Activated CD4-positive, alpha-beta T cell treated with anti-CD3 and anti-CD28 coated beads, Interleukin-2, amount 50 U/mL, for 16 hours (primary cell): Measurements from ENCODE around the gene PRDM16.

Experiments used
- DNase-seq: peaks from one replicate; pipeline ENCODE4 v3.0.0-alpha.2; 2020

The PRDM16 gene

DNA sequence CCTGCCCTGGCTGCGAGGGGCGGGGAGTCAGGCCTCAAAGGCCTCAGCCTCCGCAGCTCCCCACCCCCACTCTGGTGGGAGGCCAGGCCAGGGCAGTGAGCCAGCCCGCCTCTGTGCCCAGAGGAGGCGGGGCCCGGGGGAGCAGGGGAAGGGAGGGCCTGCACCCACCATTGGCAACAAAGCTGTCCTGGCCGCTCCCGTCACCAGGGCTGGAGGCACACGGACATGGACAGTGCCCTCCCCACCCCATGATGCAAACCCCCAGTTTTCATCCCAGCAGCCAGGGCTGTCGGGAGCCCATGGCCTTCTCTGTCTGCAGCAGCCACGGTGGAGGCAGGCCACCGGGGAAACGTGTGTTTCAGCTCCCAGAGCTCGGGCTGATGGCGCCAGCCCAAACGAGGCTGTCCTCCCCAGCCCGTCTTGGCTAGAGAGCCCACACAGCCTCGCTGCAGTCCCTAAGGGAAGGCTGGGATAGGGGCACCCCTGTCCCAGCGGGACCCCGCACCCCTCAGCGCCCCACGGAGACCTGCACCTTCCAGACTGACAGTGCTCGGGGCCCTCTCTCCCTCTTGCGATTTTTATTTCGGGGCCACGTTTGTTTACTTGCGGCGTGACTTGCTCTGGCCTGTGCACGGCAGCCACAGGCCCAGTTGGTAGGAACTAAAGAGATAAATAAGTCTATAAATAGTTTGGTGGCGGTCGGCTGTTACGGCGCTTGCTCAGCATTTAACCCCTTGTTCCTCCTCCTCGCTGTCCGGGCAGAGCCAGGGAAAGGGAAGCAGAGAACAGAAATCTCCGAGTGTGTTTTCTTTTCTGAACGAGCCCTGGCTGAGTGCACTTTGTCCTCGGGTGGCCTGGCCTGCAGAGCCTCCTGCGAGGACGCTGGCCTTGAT lies 101.8 kb downstream of the PRDM16 start:
- DNase-seq = no peak

GRCh38 chr1:3171761-3172160 lies 102.8 kb downstream of the PRDM16 start:
- no peak for DNase-seq

DNA sequence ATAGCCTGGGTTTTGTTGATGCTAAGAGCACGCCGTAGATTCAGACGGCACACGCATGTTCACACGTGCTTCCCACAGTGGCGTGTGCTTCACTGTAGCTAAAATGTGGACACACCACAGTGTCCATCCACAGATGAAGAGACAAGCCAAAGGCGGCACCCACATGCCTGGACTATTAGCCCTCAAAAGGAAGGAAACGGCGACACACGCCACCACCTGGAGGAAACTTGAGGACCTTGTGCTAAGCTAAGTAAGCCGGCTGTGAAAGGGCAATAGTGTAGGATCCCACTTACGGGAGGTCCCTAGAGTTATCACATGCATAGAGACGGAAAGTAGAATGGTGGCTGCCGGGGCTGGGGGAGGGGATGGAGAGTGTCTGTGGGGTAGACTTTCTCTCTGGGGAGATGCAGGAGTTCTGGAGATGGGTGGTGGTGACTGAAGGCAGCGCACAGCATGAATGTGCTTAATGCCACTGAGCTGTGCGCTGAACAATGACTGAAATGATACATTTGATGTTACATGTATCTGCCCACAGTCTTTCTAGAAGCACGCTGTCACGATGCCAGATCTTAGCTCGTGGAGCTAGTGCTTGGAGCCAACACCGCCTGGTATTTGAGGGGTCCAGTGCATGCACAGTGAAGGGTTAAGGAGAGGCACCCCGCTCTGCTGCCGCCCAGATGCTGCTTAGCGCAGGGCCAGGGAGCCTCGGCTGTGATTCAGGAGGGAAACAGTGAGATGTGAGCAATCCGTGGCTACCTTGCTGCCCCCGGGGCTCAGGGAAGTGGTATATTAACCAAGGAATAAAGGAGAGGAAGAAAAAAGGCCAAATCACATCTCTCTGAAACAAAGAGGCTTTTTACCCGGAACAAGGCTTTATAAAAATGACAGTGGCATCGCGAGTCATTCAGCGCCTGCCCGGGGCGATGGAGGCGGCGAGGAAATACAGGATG lies 103.7 kb downstream of the PRDM16 start:
- no peak for DNase-seq

GRCh38 chr1:3173381-3173980 lies 104.5 kb downstream of the PRDM16 start:
- no peak for DNase-seq

DNA sequence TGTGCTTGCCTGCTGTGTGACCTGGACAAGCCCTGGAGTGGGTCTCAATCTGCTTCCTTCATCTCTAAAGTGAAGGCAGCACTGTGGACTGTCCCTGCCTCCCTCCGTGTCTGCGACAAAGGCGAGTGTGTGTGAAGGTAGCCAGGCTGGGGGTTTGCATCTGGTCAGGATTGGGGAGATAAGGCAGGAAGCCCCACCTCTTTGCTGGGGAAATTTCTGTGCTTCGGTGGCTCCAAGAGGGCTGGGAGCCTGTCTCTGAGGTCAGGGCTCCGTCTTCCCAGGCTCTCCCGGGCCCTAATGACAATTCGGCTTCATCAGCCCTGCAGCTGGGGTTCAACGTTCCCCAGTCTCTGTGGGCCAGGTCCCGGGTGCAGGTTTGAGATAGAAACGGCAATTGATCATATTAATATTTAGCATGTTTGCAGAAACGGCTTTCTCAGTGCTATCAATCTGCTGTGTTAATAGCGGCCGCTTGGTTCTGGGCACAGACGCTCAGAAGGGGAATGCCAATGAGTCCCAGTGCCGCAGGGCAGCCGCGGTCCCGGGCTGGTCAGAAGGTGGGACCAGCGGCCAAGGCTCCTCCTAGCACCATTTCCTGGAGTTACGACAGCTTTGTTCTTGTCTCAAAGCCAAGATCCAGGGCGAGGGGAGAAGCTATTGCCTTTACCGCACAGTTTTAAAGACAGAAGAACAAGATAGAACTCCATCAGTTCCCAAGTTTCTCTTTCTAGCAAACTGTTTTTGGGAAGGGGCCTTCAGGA lies 105.7 kb downstream of the PRDM16 start:
- no peak for DNase-seq

GRCh38 chr1:3175486-3175885 lies 106.5 kb downstream of the PRDM16 start:
- DNase-seq = no peak

GRCh38 chr1:3176028-3176427 lies 107.0 kb downstream of the PRDM16 start:
- no peak for DNase-seq

- no peak for DNase-seq
These were observed 107.8 kb downstream of the PRDM16 start for GRCh38 chr1:3176820-3177219.

DNA sequence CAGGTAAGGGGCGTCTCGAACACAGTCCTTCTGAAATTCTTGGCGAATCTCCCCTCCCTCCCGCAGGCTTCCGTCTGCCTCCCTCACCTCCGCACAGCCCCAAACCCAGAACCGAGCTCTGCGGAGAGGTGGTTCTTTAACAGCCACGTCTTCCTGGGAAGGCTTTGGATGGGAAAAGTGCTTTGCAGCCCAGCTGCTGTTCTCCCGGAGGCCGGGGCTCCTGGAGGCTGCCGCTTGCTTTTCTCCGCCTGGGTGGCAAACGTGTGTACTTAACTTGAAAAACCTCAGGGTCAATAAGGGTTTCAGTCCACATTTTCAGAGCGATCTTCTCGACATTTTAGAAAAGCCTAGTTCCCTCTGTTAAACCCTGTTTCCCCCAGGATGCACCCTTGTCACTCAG lies 109.3 kb downstream of the PRDM16 start:
- no peak for DNase-seq

DNA sequence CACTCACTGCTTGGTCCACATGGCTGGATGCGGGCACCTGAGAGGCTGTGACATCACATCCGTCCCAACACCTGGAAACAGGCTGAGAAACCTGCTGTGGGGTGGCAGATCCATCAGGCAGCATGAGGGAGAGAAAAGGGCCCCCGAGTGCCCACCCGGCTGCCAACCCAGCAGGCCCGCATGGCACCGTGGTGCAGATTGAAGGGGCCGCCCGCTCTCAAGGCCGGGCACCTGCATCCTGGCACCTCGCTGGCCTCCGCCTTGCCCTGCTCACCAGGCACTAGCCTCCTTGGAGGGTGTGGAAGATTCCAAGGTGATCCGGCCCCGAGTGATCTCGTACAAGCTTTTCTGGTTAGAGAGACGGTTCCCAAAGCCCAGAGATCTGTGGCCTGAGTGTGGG lies 110.5 kb downstream of the PRDM16 start:
- DNase-seq = no peak

- DNase-seq = no peak
These were observed 111.9 kb downstream of the PRDM16 start for GRCh38 chr1:3180915-3181314.

GRCh38 chr1:3181956-3182355 lies 113.0 kb downstream of the PRDM16 start:
- no peak for DNase-seq

DNA sequence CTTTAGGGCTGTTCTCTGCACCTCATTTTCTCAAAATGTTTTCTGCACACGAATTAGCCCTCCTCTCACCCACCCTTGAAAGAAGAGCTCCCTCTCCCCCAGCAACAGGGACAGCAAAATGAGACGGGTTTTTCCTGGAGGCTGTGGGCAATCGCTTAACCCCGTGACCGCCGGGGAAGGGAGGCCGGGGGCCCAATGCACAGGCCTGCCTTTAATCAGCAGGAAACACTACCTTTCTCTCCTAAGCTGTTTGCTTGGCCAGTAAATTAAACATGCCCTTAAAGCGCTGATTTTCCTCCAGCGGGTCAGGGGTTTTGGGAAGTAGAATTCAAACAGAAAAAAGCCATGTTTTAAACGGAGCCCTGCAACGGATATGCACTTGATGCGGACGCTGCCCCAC lies 114.4 kb downstream of the PRDM16 start:
- no peak for DNase-seq

DNA sequence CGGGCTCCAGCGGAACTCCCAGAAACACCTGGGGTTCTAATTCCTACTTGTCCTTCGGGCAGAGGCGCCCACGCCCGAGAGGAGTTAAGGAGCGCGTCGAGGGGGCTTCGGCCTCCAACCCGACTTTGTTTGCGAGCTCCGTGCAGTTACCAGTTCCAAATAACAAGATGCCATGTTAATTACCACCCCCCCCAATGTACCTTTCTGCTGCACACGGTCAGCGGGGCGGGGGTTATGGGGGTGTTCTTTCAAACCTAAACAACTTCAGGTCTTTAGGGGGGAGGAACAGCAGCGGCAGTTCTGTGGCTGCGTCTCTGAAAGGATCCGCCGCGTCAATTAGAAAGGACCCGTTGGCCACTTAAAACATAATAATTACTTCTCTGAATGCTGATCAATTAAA lies 114.8 kb downstream of the PRDM16 start:
- DNase-seq = no peak

DNA sequence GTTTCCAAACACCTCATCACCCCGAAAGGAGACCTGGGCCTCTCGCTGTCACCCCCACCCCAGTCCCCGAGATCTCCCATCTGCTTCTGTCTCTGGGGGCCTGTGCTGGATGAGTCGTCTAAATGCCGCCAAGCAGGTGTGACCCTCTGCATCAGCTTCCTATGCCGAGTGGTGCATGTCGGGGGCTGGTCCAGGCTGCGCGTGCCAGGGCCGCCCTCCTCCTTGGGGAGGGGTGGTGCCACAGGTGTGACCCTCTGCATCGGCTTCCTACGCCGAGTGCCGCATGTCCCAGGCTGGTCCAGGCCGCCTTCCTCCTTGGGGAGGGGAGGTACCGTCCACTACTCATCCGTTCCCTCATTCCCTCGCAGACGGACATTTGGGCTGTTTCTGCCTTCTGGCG lies 115.7 kb downstream of the PRDM16 start:
- no peak for DNase-seq

GRCh38 chr1:3185896-3186525 lies 117.0 kb downstream of the PRDM16 start:
- DNase-seq = no peak

DNA sequence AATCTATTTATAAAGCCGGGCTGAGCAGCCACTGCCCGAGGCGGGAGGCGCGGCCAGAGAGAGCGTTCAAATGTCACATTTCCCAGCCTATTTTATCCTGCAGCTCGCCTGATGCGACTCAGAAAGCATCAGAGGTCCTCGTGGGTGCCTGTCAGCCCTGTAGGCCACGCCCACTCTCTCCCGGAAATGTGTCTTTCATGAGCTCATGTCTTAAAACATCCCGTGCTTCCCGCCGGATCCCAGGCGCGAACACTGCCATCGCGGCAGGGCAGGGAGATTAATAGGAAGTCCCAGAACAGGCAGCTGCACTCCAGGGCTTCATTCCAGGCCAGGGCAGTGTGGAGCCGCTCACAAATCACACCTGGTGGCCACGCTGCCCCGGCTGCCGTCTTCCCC lies 117.5 kb downstream of the PRDM16 start:
- no peak for DNase-seq

DNA sequence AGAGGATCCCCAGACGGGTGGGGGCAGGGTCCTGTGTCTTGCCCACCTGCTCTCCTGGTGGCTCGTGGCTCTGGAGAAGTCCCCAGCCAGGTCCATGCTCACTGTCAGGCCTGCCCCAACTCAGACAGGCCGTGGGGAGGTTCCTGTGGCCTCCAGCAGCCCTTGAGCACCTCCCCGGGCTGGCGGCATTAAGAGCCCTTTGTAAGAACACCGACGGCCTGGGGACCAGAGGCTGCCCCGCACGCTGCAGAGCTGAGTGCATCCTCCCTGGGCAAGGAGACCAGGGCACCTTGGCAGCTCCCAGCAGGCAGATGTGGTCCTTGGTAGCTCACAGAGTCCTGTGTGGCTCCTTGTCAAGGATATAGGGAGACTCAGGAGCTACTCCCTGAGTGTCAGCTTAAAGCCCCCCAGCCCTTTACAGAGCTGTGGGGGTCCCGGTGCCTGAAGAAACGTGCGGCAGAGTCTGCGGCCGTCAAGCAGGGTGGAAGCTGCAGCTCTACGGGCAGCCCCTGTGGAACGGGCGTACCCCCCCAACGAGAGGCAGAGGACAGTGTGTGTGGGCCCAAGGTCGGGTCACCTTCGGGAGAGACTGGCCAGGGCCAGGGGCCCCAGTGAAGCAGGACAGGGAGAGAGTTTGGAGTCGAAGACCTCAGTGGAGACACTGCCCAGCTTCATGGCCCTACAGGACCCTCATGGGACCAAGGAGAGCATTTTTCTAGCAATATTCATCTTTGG lies 118.6 kb downstream of the PRDM16 start:
- no peak for DNase-seq

DNA sequence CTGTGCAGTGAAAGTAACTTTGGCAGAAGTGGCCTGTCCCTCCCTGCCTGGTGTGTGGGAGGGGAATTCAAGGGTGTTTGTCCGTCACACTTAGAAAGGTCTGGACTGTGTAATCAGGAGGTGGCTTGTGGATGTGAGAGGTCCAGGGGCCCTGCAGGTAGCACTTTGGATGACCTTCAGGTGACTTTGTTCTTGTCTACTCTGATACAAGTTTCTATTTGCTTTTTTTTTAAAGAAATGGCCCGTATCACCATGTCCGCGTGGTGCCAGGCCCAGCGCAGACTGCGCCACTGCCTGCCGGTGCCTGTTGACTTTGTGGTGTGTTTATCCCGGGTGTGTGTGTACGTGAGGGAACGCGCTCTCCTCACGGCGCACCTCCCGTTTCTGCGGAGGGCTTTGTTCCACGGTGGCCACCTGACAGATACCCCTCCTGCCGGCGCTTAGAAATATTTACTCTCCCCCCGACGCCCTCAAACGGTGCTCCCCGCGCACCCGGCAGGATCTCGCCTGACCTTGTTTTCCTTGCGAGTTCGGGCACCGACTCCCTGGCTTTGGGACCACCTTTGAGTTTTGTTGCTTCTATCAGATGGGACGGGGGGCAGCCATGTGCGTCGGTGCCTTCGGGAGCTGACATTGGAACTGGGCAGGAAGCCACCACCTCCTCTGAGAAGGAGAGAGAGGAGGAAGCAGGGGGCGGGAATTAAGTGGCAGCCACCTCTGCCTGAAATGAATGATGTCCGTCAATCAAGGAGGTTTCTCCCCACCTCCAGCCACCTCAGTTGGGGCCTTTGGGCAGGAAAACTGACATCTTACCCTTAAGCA lies 119.4 kb downstream of the PRDM16 start:
- DNase-seq = no peak

GRCh38 chr1:3190256-3191041 lies 121.4 kb downstream of the PRDM16 start:
- DNase-seq = no peak
